GM19455 (cell line): ENCODE data around the gene CCDC121.
A peak's percentile ranks its signal among the peaks of the same experiment; 100 is the strongest.

Experiments used
- ATAC-seq: cut with Tn5 transposase; IDR thresholded peaks from one replicate; pipeline ENCODE4 v1.9.1; 2021; ENCODE audit not compliant: unreplicated experiment

CCDC121 gene, protein sequence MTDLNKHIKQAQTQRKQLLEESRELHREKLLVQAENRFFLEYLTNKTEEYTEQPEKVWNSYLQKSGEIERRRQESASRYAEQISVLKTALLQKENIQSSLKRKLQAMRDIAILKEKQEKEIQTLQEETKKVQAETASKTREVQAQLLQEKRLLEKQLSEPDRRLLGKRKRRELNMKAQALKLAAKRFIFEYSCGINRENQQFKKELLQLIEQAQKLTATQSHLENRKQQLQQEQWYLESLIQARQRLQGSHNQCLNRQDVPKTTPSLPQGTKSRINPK

DNA sequence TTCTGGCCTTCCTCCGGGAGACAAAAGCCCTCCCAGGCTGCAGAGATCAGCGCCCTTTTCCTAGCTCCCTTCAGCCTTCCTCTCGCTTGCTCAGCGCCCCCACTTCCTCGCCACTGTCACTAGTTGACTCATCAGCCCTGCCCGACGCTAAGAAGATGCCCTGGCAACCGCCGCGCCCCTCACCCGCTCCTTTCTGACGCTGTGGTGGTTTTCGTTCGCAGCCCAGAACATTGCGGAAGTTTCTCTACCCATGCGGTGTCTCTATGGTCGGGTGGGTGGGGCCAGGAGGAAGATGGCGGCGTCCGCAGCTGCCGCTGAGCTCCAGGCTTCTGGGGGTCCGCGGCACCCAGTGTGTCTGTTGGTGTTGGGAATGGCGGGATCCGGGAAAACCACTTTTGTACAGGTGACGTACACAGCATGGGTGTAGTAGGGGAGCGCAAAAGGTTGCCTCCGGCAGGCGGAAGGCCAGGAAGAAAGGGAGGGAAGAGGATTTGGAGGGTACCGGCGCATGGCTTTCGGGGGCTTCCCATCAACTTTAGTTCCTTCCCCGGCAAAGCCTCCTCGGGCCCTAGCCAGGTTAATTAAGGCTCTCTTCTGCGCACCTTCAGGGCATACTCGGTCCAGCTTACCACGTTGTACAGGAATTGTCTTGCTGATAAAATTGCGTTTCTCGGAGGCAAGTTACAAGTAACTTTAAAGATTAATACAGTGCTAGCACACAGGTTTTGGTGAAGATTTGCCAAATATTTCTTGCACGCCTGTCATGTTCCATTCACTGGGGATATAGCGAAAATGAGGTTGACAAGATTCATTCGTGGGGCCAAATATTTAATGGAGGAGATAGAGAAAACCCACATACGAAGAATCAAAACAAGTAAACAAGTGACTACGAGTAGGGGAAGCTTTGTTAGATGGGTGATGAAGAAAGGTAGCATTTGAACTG is at the start of gene CCDC121, which contains the start of gene GPN1:
Gene CCDC121 (minus strand): TSS at position 246 of the 943 bp plus-strand sequence. CDS start 1,213 bp downstream, outside the sequence.
Gene GPN1 (plus strand): TSS at position 284 of the 943 bp plus-strand sequence. CDS start 9 bp downstream, at position 293.
- ATAC-seq, result peak; percentile 96

DNA sequence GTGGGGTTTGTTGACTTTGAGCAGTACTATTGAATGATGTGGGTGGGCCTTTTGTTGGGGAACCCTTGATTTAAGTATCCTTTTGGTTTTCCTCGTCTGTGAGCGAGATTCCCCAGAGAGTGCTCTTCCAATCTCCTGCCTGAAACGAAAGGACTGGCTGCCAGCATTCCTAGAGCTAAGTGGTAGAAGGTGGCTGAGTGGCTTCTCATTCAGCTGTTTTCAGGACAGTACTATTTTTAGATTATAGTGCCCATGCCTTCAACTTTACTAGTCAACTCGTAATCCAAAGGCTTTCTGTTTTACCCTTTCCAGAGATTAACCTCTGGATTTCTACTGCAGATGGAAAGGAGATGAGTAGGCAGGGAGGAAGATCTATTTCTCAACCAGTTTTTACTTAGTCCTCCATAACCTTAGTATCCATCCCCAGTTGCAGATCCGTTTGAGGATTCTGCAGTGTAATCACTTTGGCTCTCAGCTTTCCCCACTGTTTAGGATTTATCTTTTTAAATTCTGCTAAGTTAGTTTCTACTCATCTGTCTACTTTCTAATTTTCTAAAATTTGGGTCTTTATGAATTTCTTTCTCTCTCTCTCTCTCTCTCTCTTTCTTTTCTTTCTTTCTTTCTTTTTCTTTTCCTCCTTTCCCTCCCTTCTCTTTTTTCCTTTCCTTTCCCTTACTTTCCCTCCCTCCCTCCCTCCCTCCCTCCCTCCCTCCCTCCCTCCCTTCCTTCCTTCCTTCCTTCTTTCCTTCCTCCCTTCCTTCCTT is 44.1 kb upstream of the CCDC121 start:
- ATAC-seq, result no peak

GRCh38 chr2:27671235-27671634 is 42.4 kb upstream of the CCDC121 start:
- ATAC-seq, result no peak

DNA sequence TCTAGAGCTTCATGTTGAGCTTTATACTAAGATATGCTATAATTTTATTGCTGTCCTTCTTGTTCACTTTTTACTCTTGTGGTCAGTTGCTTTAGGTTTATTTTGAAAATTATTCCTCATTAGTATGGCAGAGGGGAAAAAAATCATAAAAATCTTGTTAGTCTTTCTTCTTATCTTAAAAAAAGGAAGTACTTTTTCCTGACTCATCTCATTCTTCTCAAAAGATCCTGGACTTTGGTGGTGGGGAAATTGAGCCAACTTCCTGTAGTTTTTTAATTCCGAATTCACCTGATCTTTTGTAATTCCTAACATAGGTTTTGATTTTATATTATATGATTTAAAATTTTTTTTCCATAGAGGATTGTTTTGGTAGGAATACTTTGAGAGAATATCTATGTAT is 38.6 kb upstream of the CCDC121 start:
- no peak for ATAC-seq

DNA sequence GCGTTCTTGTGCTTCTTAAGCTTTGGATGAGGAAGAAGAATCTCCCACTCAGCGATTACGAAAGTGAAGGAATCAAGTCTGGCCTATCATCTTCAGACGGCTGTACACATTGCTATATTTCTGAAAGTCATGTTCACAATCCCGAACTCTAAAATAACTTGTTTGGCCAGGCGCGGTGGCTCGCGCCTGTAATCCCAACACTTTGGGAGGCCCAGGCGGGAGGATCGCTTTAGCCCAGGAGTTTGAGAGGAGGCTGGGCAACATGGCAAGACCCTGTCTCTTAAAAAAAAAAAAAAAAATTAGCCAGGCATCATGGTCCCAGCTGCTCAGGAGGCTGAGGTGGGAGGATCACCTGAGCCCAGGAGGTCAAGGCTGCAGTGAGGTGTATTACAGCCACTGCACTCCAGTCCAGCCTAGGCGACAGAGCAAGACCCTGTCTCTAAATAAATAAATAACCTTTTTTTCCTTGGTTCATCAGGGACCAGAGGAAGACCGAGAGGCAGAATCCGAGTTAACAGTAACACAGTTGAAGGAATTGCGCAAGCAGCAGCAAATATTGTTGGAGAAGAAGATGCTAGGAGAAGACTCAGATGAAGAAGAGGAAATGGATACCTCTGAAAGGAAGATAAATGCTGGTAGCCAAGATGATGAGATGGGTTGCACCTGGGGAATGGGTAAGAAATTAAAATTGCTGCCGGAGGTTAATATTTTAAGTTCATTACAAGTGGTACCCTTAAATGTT is 36.0 kb upstream of the CCDC121 start:
- no peak for ATAC-seq

DNA sequence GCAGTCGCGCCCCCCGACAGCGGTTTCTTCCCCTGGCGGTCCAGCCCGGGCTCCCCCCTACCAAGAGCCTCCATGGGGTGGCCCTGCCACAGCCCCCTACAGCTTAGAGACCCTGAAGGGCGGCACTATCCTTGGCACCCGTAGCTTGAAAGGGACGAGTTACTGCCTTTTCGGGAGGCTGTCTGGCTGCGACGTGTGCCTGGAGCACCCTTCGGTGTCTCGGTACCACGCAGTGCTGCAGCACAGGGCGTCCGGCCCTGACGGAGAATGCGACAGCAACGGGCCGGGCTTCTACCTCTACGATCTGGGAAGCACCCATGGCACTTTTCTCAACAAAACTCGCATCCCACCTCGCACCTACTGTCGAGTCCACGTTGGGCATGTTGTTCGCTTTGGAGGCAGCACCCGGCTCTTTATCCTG is 35.4 kb upstream of the CCDC121 start:
- ATAC-seq, result no peak

GRCh38 chr2:27663285-27664153 is 34.7 kb upstream of the CCDC121 start, which contains the start of the genes SLC4A1AP and SUPT7L:
Gene SLC4A1AP, plus strand, starts transcription at chr2:27663889. Its CDS starts 26 bp downstream, at chr2:27663915.
Gene SUPT7L, minus strand, starts transcription at chr2:27663614. Its CDS starts 1,422 bp downstream, at chr2:27662192.
- no peak for ATAC-seq

GRCh38 chr2:27661371-27661770 is 32.6 kb upstream of the CCDC121 start:
- no peak for ATAC-seq

DNA sequence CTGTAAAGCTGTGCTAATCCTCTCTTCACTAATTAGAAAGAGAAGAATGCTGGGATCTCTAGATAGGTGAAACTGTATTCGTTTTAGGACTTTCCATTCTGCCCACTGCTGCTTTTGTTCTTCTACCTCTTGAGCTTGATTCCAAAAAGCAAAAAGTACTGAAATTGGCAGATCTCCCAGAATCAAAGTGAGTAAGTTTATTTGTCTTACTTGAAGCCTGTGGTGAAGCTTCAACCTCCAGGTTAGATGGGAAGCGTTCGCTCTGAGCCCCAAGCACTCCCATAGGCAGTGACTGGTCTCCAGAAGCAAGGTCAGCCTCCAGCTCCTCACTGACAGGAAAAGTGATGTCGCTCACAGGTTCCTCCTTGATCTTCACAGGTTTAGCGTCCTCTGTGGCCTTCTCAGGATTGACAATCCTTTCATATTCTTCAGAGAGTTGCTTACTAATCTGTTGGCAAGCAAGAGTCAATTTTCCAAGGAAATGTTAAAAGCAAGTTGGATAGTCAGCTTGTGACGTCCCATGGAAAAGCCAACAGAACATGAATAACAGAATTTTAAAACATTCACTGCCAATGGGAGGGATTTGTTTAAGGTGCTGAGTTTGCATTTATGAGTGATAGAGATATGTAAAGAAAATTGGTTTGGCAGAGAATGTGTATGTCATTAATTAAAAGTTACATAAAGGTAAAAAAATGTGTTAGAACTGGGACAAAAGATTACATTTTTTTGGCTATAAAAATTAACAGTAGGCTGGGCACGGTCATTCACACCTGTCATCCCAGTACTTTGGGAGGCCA is 26.5 kb upstream of the CCDC121 start:
- ATAC-seq, result no peak

- no peak for ATAC-seq
Measured at GRCh38 chr2:27653397-27653796, 24.6 kb upstream of the CCDC121 start.

- ATAC-seq, result no peak
Measured at GRCh38 chr2:27652790-27653189, 24.0 kb upstream of the CCDC121 start.

- no peak for ATAC-seq
Measured at GRCh38 chr2:27652341-27652740, 23.5 kb upstream of the CCDC121 start.

DNA sequence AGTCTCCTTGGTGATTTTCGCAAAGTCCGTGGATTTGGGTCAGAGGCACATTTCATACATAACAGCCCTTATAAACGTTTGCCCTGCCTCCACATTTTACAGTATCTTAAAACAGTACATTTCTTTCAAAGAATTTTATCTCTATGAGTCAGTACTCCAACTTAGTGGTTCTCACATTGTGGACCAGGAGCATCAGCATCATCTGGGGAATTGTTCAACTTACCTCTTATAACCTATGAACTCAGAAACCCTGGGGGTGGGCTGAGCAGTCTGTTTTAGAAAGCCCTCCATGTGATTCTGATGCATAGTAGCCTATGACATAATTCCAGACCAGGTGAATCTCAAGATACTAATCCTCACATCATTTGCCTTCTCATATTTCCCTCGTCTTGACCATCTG is 22.2 kb upstream of the CCDC121 start:
- no peak for ATAC-seq

GRCh38 chr2:27647737-27648136 is 18.9 kb upstream of the CCDC121 start:
- no peak for ATAC-seq

- no peak for ATAC-seq
Measured at GRCh38 chr2:27647289-27647688, 18.5 kb upstream of the CCDC121 start.

DNA sequence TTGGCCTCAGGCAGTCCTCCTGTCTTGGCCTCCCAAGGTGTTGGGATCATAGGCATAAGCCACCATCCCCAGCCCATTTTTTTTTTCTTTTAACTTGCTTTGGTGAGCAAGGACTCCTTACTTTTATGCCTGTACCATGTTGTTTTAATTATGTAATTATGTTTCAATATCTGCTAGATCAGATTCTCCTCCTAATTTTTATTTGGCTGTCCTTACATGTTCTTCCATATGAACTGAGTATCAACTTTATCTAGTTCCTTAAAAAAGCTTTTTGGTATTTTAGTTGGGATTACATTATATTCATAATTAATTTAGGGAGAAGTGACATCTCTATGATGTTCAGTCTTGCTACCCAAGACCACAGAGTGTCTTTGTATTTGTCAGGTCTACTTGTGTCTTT is 16.4 kb upstream of the CCDC121 start:
- no peak for ATAC-seq

DNA sequence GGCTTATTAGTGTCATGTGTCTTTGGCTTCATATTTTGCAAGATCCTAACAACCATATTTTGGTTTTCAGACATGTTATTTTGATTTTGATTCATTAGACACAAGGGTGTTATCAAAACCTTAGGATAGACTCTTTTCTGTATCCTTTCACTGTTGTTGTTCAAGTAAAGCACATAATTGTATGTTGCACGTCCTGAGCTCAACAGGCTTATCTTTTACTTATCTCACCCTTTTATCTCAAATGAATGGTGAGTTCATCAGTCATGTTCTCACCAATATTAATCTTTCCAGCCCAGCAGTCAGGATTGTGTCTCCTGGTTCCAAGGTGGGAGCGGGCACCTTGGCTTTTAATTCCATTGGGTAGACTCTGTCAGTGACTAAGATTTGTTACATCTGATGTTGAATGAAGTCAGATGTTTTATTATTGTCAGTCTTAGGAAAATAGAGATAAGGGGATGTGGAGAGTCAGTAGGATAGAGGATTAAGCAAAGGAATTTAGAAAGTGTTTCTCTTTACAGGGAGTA is 12.0 kb upstream of the CCDC121 start:
- ATAC-seq, result no peak

DNA sequence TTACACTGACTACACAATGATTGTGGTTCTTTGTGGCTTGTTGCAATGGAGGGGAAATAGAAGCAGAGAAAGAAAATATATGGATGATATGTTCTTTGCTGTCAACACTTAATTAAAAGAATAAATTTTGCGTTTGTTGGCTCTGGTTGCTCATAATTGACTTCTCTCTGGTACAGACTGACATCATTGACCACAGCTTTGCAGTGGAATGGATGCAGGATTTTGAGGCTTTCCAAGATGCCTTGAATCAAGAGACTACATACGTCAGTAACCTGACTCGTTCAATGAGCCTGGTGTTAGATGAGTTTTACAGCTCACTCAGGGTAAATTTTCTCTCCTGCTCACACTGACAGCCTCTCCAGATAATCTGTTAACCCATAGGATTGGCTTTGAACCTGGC is 9.9 kb upstream of the CCDC121 start:
- no peak for ATAC-seq
